ENCODE measurements around the gene TLCD2. TPM values are rescaled to one million over a fixed set of nuclear protein-coding genes. Genes with fewer than 3 reads are reported as not detected.
A peak's percentile ranks its signal among the peaks of the same experiment; 100 is the strongest.

Gene TLCD2
- total and polyA plus RNA-seq, 2 of the 13 experiments (the other 11 are each of a cell fraction or from before 2014, with no cell fraction given): 0.90 to 1.1 TPM

DNA sequence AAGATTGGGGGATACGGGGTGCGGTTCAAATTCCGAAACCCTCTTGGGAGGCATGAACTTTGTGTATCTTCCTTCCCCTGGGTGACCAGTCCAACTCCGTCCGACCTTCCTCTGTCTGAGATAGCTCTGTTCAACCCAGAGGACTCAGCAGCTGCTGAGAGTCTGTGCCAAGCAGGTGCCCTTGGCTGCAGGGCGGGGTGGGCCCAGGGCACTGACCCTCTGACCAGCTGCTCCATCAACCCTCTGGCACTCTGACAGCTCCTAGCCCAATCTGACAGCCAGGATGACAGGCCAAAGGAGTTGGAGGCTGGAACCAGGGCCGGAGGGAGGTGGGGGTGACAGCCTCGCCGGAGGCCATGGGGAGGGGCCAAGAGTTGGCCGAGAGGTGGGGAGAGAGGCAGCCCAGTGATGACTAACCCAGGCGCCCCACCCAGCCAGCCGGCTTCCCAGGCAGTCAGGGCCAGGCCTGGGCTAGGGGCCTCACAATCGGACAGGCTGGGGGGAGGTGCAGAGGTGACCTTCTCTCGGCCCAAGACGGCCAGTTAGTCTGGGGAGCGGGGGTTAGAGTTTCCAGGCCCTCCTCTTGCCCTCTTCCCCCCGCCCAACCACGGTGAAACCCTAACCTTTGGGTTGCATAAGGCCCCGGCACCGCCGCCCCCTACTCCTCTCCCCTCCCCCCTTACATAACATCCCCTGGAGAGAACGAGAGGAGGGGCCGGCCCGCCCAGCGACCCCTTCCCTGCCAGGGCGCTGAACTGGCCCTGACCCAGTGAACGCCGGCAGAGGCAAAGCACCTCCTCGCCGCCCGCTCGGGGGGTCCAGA is 5.0 kb upstream of the TLCD2 start (continued):
- TF ChIP-seq, protein P1, sequence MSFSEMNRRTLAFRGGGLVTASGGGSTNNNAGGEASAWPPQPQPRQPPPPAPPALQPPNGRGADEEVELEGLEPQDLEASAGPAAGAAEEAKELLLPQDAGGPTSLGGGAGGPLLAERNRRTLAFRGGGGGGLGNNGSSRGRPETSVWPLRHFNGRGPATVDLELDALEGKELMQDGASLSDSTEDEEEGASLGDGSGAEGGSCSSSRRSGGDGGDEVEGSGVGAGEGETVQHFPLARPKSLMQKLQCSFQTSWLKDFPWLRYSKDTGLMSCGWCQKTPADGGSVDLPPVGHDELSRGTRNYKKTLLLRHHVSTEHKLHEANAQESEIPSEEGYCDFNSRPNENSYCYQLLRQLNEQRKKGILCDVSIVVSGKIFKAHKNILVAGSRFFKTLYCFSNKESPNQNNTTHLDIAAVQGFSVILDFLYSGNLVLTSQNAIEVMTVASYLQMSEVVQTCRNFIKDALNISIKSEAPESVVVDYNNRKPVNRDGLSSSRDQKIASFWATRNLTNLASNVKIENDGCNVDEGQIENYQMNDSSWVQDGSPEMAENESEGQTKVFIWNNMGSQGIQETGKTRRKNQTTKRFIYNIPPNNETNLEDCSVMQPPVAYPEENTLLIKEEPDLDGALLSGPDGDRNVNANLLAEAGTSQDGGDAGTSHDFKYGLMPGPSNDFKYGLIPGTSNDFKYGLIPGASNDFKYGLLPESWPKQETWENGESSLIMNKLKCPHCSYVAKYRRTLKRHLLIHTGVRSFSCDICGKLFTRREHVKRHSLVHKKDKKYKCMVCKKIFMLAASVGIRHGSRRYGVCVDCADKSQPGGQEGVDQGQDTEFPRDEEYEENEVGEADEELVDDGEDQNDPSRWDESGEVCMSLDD (CRISPR knock-in tag; IDR thresholded peaks at IDR 0.05; ENCODE audit: borderline replicate concordance): no peak
- TF ChIP-seq PHF5A (CRISPR knock-in tag; IDR thresholded peaks at IDR 0.05; ENCODE audit: low read depth, unreplicated experiment) (peak; percentile 9), KDM5A (IDR thresholded peaks at IDR 0.05; ENCODE audit: borderline replicate concordance, low read length) (peak; percentile 50), ARNT (IDR thresholded peaks at IDR 0.05) (no peak), KDM6A (CRISPR knock-in tag; IDR thresholded peaks at IDR 0.05; ENCODE audit: low read depth) (no peak), AGO1 (IDR thresholded peaks at IDR 0.05; ENCODE audit: low read depth, low read length, poor library complexity, severe bottlenecking) (peak; percentile 49), TMF1 (CRISPR knock-in tag; IDR thresholded peaks at IDR 0.05; ENCODE audit: low read depth) (no peak; the same call in 1 of the 2 replicates), ZNF430 (CRISPR knock-in tag; IDR thresholded peaks at IDR 0.05) (0 out of 2 replicates have a peak, but pooled peaks have one; percentile 40), MEIS2 (CRISPR knock-in tag; IDR thresholded peaks at IDR 0.05) (peak; percentile 55), CCAR2 (optimal IDR thresholded peaks at IDR 0.05; ENCODE audit: low read depth, low read length) (no peak), ONECUT2 (CRISPR knock-in tag; IDR thresholded peaks at IDR 0.05) (no peak), ZNF605 (CRISPR knock-in tag; IDR thresholded peaks at IDR 0.05) (no peak), SP5 (CRISPR knock-in tag; IDR thresholded peaks at IDR 0.05; ENCODE audit: borderline replicate concordance, low read depth) (peak; percentile 24; the same call in 1 of the 2 replicates), RXRB (CRISPR knock-in tag; IDR thresholded peaks at IDR 0.05; ENCODE audit: borderline replicate concordance) (0 out of 2 replicates have a peak, but pooled peaks have one; percentile 27), ZNF83 (CRISPR knock-in tag; IDR thresholded peaks at IDR 0.05; ENCODE audit: borderline replicate concordance) (no peak)
- TF ChIP-seq, protein P2, sequence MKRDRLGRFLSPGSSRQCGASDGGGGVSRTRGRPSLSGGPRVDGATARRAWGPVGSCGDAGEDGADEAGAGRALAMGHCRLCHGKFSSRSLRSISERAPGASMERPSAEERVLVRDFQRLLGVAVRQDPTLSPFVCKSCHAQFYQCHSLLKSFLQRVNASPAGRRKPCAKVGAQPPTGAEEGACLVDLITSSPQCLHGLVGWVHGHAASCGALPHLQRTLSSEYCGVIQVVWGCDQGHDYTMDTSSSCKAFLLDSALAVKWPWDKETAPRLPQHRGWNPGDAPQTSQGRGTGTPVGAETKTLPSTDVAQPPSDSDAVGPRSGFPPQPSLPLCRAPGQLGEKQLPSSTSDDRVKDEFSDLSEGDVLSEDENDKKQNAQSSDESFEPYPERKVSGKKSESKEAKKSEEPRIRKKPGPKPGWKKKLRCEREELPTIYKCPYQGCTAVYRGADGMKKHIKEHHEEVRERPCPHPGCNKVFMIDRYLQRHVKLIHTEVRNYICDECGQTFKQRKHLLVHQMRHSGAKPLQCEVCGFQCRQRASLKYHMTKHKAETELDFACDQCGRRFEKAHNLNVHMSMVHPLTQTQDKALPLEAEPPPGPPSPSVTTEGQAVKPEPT (CRISPR knock-in tag; IDR thresholded peaks at IDR 0.05; ENCODE audit: low read depth): no peak
- TF ChIP-seq, protein P3, sequence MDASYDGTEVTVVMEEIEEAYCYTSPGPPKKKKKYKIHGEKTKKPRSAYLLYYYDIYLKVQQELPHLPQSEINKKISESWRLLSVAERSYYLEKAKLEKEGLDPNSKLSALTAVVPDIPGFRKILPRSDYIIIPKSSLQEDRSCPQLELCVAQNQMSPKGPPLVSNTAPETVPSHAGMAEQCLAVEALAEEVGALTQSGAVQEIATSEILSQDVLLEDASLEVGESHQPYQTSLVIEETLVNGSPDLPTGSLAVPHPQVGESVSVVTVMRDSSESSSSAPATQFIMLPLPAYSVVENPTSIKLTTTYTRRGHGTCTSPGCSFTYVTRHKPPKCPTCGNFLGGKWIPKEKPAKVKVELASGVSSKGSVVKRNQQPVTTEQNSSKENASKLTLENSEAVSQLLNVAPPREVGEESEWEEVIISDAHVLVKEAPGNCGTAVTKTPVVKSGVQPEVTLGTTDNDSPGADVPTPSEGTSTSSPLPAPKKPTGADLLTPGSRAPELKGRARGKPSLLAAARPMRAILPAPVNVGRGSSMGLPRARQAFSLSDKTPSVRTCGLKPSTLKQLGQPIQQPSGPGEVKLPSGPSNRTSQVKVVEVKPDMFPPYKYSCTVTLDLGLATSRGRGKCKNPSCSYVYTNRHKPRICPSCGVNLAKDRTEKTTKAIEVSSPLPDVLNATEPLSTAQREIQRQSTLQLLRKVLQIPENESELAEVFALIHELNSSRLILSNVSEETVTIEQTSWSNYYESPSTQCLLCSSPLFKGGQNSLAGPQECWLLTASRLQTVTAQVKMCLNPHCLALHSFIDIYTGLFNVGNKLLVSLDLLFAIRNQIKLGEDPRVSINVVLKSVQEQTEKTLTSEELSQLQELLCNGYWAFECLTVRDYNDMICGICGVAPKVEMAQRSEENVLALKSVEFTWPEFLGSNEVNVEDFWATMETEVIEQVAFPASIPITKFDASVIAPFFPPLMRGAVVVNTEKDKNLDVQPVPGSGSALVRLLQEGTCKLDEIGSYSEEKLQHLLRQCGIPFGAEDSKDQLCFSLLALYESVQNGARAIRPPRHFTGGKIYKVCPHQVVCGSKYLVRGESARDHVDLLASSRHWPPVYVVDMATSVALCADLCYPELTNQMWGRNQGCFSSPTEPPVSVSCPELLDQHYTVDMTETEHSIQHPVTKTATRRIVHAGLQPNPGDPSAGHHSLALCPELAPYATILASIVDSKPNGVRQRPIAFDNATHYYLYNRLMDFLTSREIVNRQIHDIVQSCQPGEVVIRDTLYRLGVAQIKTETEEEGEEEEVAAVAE (CRISPR knock-in tag; IDR thresholded peaks at IDR 0.05; ENCODE audit: borderline replicate concordance): peak; percentile 66; the same call in 1 of the 2 replicates
- TF ChIP-seq, protein P4, sequence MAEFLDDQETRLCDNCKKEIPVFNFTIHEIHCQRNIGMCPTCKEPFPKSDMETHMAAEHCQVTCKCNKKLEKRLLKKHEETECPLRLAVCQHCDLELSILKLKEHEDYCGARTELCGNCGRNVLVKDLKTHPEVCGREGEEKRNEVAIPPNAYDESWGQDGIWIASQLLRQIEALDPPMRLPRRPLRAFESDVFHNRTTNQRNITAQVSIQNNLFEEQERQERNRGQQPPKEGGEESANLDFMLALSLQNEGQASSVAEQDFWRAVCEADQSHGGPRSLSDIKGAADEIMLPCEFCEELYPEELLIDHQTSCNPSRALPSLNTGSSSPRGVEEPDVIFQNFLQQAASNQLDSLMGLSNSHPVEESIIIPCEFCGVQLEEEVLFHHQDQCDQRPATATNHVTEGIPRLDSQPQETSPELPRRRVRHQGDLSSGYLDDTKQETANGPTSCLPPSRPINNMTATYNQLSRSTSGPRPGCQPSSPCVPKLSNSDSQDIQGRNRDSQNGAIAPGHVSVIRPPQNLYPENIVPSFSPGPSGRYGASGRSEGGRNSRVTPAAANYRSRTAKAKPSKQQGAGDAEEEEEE (CRISPR knock-in tag; IDR thresholded peaks at IDR 0.05; ENCODE audit: borderline replicate concordance): no peak

Data from HepG2 (cell line).